Neural crest cell (in vitro differentiated cells): Measurements from ENCODE around the gene DNAJB1. TPM values are rescaled to one million over a fixed set of nuclear protein-coding genes. Genes with fewer than 3 reads are reported as not detected.

Experiments used
- DNase-seq: peaks from one replicate; pipeline ENCODE4 v3.0.0; 2021; ENCODE audit warnings: low read depth, mixed read lengths, low spot score
- H3K27ac Mint-ChIP-seq: one replicate; pipeline ENCODE4 v1.8.0; 2021; ENCODE audit warnings: mild to moderate bottlenecking, mixed read lengths; ENCODE audit not compliant: unreplicated experiment
- H3K27me3 Mint-ChIP-seq: 2 replicates; pipeline ENCODE4 v1.8.0; 2021; ENCODE audit warnings: low read depth, mild to moderate bottlenecking, mixed read lengths
- H3K36me3 Mint-ChIP-seq: 2 replicates; pipeline ENCODE4 v1.8.0; 2021; ENCODE audit warnings: low read depth, mild to moderate bottlenecking, mixed read lengths
- H3K4me1 Mint-ChIP-seq: 2 replicates; pipeline ENCODE4 v1.8.0; 2021; ENCODE audit warnings: mixed read lengths
- H3K4me3 Mint-ChIP-seq: one replicate; pipeline ENCODE4 v1.8.0; 2021; ENCODE audit warnings: mild to moderate bottlenecking, mixed read lengths
- H3K9me3 Mint-ChIP-seq: 2 replicates; pipeline ENCODE4 v1.8.0; 2021; ENCODE audit warnings: mixed read lengths
- CTCF ChIP-seq: fragments of 200-600 bp; sonication (generic); conservative IDR thresholded peaks from 2 replicates; pipeline ENCODE4 v1.5.0; 2021; ENCODE audit warnings: antibody characterized with exemption, mild to moderate bottlenecking
- total RNA-seq: library from RNA; stranded (reverse); gene quantifications from 2 replicates; pipeline ENCODE4 v1.2.1, GENCODE V29; 2021

DNAJB1 gene
- total RNA-seq, 1 donor from 2014 or later, result 89.4 TPM

- peak overlapping the region; percentile 79 for H3K27ac Mint-ChIP-seq
- H3K9me3 Mint-ChIP-seq, result no peaks in the 10 kb centered on the region
- no peak for DNase-seq
- peaks cover 25% of the 10 kb centered on the region for H3K36me3 Mint-ChIP-seq
- TF ChIP-seq CTCF, result no peak
- peaks cover 2% of the 10 kb centered on the region for H3K27me3 Mint-ChIP-seq
- H3K4me3 Mint-ChIP-seq, result peak overlapping the region; percentile 94
- H3K4me1 Mint-ChIP-seq, result peaks cover 60% of the 10 kb centered on the region
Observed at GRCh38 chr19:14515501-14516047, 2.6 kb downstream of the DNAJB1 start.

- H3K27ac Mint-ChIP-seq, result no peak overlapping the region
- TF ChIP-seq CTCF, result no peak
- H3K9me3 Mint-ChIP-seq, result no peaks in the 10 kb centered on the region
- peaks cover 57% of the 10 kb centered on the region for H3K4me1 Mint-ChIP-seq
- peak overlapping the region; percentile 94 for H3K4me3 Mint-ChIP-seq
- H3K27me3 Mint-ChIP-seq, result no peaks in the 10 kb centered on the region
- peaks cover 25% of the 10 kb centered on the region for H3K36me3 Mint-ChIP-seq
- no peak for DNase-seq
Observed at GRCh38 chr19:14514215-14514863, 3.9 kb downstream of the DNAJB1 start.

- DNase-seq, result no peak
- Mint-ChIP-seq H3K36me3 (peaks cover 25% of the 10 kb centered on the region), H3K9me3 (no peaks in the 10 kb centered on the region), H3K4me3 (peak overlapping the region; percentile 47), H3K4me1 (peaks cover 56% of the 10 kb centered on the region), H3K27ac (no peak overlapping the region), H3K27me3 (no peaks in the 10 kb centered on the region)
- TF ChIP-seq CTCF, result no peak
Observed at GRCh38 chr19:14512406-14512961, 5.7 kb downstream of the DNAJB1 start.

- DNase-seq, result no peak
- TF ChIP-seq CTCF, result no peak
- peaks cover 19% of the 10 kb centered on the region for H3K36me3 Mint-ChIP-seq
- H3K4me3 Mint-ChIP-seq, result peak overlapping the region; percentile 56
- H3K9me3 Mint-ChIP-seq, result no peaks in the 10 kb centered on the region
- no peaks in the 10 kb centered on the region for H3K27me3 Mint-ChIP-seq
- H3K4me1 Mint-ChIP-seq, result peaks cover 45% of the 10 kb centered on the region
- H3K27ac Mint-ChIP-seq, result no peak overlapping the region
Observed at GRCh38 chr19:14511229-14511593, 7.0 kb downstream of the DNAJB1 start.

GRCh38 chr19:14510311-14511228, 7.6 kb downstream of the DNAJB1 start:
- Mint-ChIP-seq H3K4me3 (peak overlapping the region; percentile 62), H3K4me1 (peaks cover 40% of the 10 kb centered on the region), H3K36me3 (peaks cover 13% of the 10 kb centered on the region), H3K9me3 (no peaks in the 10 kb centered on the region), H3K27me3 (no peaks in the 10 kb centered on the region), H3K27ac (peak overlapping the region; percentile 35)
- DNase-seq, result no peak
- TF ChIP-seq CTCF, result no peak
